CD14-positive monocyte (primary cell): Measurements from ENCODE around the gene MMP28. TPM values are rescaled to one million over a fixed set of nuclear protein-coding genes. Genes with fewer than 3 reads are reported as not detected.

Source experiments
- DNase-seq, 3 donors: peaks; one replicate each; pipeline ENCODE4 v3.0.0-alpha.2; 2011 to 2022
- H2AFZ ChIP-seq: 2 replicates; pipeline ENCODE4 v1.6.0; 2012; ENCODE audit warnings: mild to moderate bottlenecking, low read depth, low read length, inconsistent platforms; ENCODE audit not compliant: insufficient read depth, poor library complexity, severe bottlenecking
- H3K27ac ChIP-seq, 2 donors: 1 replicate in 1 of 2; 2 replicates in 1 of 2; pipeline ENCODE4 v1.5.1; 2012 to 2013; ENCODE audit warnings: low read length in 2 of 2, control low read depth in 1 of 2, inconsistent platforms in 1 of 2, low read depth in 1 of 2, mild to moderate bottlenecking in 1 of 2
- H3K27me3 ChIP-seq, 2 donors: one replicate each; pipeline versions ENCODE4 v1.6.0 to v1.6.1; 2011 to 2013; ENCODE audit warnings: low read length in 2 of 2; ENCODE audit not compliant: control insufficient read depth in 2 of 2, insufficient read depth in 2 of 2
- H3K36me3 ChIP-seq, 2 donors: replicated peaks in 1 of 2; 1 replicate in 1 of 2; 2 replicates in 1 of 2; pipeline versions ENCODE4 v1.5.1 to v1.6.1; 2012 to 2013; ENCODE audit warnings: low read length in 2 of 2, control low read depth in 1 of 2, inconsistent platforms in 1 of 2, mild to moderate bottlenecking in 1 of 2; ENCODE audit not compliant: insufficient read depth in 2 of 2, control insufficient read depth in 1 of 2
- H3K4me1 ChIP-seq, 2 donors: 1 replicate in 1 of 2; 2 replicates in 1 of 2; pipeline versions ENCODE4 v1.5.1 to v1.6.1; 2012 to 2013; ENCODE audit warnings: low read length in 2 of 2, control low read depth in 1 of 2, inconsistent platforms in 1 of 2, mild to moderate bottlenecking in 1 of 2, moderate library complexity in 1 of 2; ENCODE audit not compliant: insufficient read depth in 2 of 2, control insufficient read depth in 1 of 2
- H3K4me2 ChIP-seq: replicated peaks from 2 replicates; pipeline ENCODE3; 2012; ENCODE audit warnings: low read length, moderate library complexity, mild to moderate bottlenecking; ENCODE audit not compliant: poor library complexity, severe bottlenecking; ENCODE audit errors: extremely low read depth
- H3K4me3 ChIP-seq, 3 experiments: fragments of 200-600 bp in 1 of 3; sonication (generic) in 1 of 3; replicated peaks in 1 of 3; 1 replicate in 2 of 3; 2 replicates in 1 of 3; pipeline ENCODE4 v1.5.1; 2011 to 2013; ENCODE audit warnings: low read length in 3 of 3, mild to moderate bottlenecking in 3 of 3, control low read depth in 2 of 3, low read depth in 2 of 3, inconsistent platforms in 1 of 3, moderate library complexity in 1 of 3
- H3K79me2 ChIP-seq: 2 replicates; pipeline ENCODE4 v1.6.0; 2012; ENCODE audit warnings: mild to moderate bottlenecking, control low read depth, inconsistent platforms, low read length, moderate library complexity; ENCODE audit not compliant: insufficient read depth
- H3K9ac ChIP-seq: 2 replicates; pipeline ENCODE4 v1.6.0; 2017; ENCODE audit warnings: low read length, mild to moderate bottlenecking; ENCODE audit not compliant: insufficient read depth, poor library complexity, severe bottlenecking
- H3K9me3 ChIP-seq, 2 donors: replicated peaks in 1 of 2; 1 replicate in 1 of 2; 2 replicates in 1 of 2; pipeline versions ENCODE4 v1.5.1 to v1.6.1; 2012 to 2013; ENCODE audit warnings: low read length in 2 of 2, control low read depth in 1 of 2; ENCODE audit not compliant: control insufficient read depth in 1 of 2, insufficient read depth in 1 of 2
- H4K20me1 ChIP-seq: 2 replicates; pipeline ENCODE4 v1.6.0; 2012; ENCODE audit warnings: mild to moderate bottlenecking, low read length, control low read depth, moderate library complexity; ENCODE audit not compliant: insufficient read depth
- H3K27ac Mint-ChIP-seq, 7 donors: one replicate each; pipeline ENCODE4 v1.8.0; 2020; ENCODE audit warnings: mild to moderate bottlenecking in 7 of 7, mixed read lengths in 7 of 7, moderate library complexity in 6 of 7, inconsistent platforms in 2 of 7
- H3K27me3 Mint-ChIP-seq, 3 donors: one replicate each; pipeline ENCODE4 v1.8.0; 2021 to 2022; ENCODE audit warnings: low read depth in 3 of 3, mild to moderate bottlenecking in 3 of 3, mixed read lengths in 3 of 3, moderate library complexity in 3 of 3, inconsistent platforms in 1 of 3
- H3K36me3 Mint-ChIP-seq, 2 donors: one replicate each; pipeline ENCODE4 v1.8.0; 2020; ENCODE audit warnings: mixed read lengths in 2 of 2, inconsistent platforms in 1 of 2, mild to moderate bottlenecking in 1 of 2
- H3K4me1 Mint-ChIP-seq: one replicate; pipeline ENCODE4 v1.8.0; 2020; ENCODE audit warnings: mild to moderate bottlenecking, mixed read lengths
- H3K4me3 Mint-ChIP-seq, 2 donors: one replicate each; pipeline ENCODE4 v1.8.0; 2020; ENCODE audit warnings: mild to moderate bottlenecking in 2 of 2, mixed read lengths in 2 of 2, moderate library complexity in 1 of 2
- H3K9me3 Mint-ChIP-seq, 7 donors: one replicate each; pipeline ENCODE4 v1.8.0; 2020 to 2022; ENCODE audit warnings: mixed read lengths in 7 of 7, mild to moderate bottlenecking in 6 of 7, moderate library complexity in 6 of 7, inconsistent platforms in 2 of 7
- CTCF ChIP-seq: fragments of 200-600 bp; IDR thresholded peaks from one replicate; pipeline ENCODE4 v1.8.0; 2022; ENCODE audit warnings: antibody characterized with exemption, mild to moderate bottlenecking
- WGBS: methylation state at CpG from one replicate; pipeline ENCODE4 v1.1.5; 2013; ENCODE audit warnings: missing lambda C conversion rate; ENCODE audit not compliant: insufficient coverage; 5-methylcytosine and 5-hydroxymethylcytosine counted together
- intact Hi-C, 2 donors: fragments of 100-400 bp; cut with micrococcal nuclease; formaldehyde crosslinking; loops; one replicate each; pipeline versions ENCODE4 v1.15.0 to v1.15.1; 2023
- polyA plus RNA-seq, 3 donors: library from polyadenylated mRNA; depleted of rRNA in 1 of 3; unstranded in 2 of 3; stranded (reverse) in 1 of 3; fragments of 300-500 nt in 2 of 3; fragments of >200 nt in 1 of 3; fragmentation: Illumina TruSeq in 2 of 3; gene quantifications; 1 replicate in 2 of 3; 2 replicates in 1 of 3; pipeline ENCODE4 v1.2.3, GENCODE V29; 2012 to 2021

The MMP28 gene
- polyA plus RNA-seq, 3 donors = not detected

- H3K9ac ChIP-seq = no peak overlapping the region
- DNase-seq = no peak
These were observed 63.3 kb downstream of the MMP28 start for GRCh38 chr17:35731917-35732805.

More at GRCh38 chr17:35731917-35732805, 63.3 kb downstream of the MMP28 start:
- Histone ChIP-seq H3K27me3 (peaks cover 5 to 23% of the 10 kb centered on the region in 2 donors), H3K79me2 (no peaks in the 10 kb centered on the region), H4K20me1 (no peaks in the 10 kb centered on the region), H3K4me2 (no peak overlapping the region), H3K27ac (no peak overlapping the region), H3K9me3 (no peaks in the 10 kb centered on the region), H2AFZ (no peak overlapping the region), H3K4me1 (peaks cover 4 to 7% of the 10 kb centered on the region in 2 donors), H3K36me3 (peaks cover 5 to 15% of the 10 kb centered on the region in 2 donors), H3K4me3 (no peak overlapping the region)
- Mint-ChIP-seq H3K36me3 (peaks cover 19 to 24% of the 10 kb centered on the region in 2 donors), H3K27me3 (peaks cover 26 to 34% (median 26%) of the 10 kb centered on the region in 3 donors), H3K27ac (no peak overlapping the region), H3K4me1 (peaks cover 11% of the 10 kb centered on the region), H3K4me3 (peak overlapping the region in 1 of 2 donors; percentile 62), H3K9me3 (peaks cover 0 to 3% (median 0%) of the 10 kb centered on the region in 7 donors)
- WGBS = 30% methylated on average over 17 of the region's 47 CpGs
- intact Hi-C loops = no loop called here
- TF ChIP-seq CTCF = no peak
